A549 (cell line): ENCODE data around the gene MBP. TPM values are rescaled to one million over a fixed set of nuclear protein-coding genes. Genes with fewer than 3 reads are reported as not detected.

Experiments used
- ATAC-seq, 2 experiments: fragments of 200-7000 bp in 1 of 2; fragments of >200 bp in 1 of 2; cut with Nextera tagmentation in 1 of 2; cut with Tn5 transposase in 1 of 2; 3 replicates each; pipeline versions ENCODE4 v1.8.0 to v1.9.1; 2018 to 2020; ENCODE audit warnings: mild to moderate bottlenecking in 1 of 2, moderate library complexity in 1 of 2
- CTCF ChIA-PET: fragments of 300-600 bp; sonication (Branson Sonifier 250); formaldehyde crosslinking; extraction: SDS; loops from one replicate; lab custom pipeline; 2021; ENCODE audit warnings: antibody characterized with exemption, inconsistent platforms; lab: Yijun Ruan, JAX
- POLR2A ChIA-PET: fragments of 350-600 bp; formaldehyde crosslinking; extraction: SDS; loops from one replicate; lab custom pipeline; 2021; ENCODE audit warnings: antibody characterized with exemption, inconsistent platforms; lab: Yijun Ruan, JAX
- DNase-seq, 2 experiments: peaks; one replicate each; pipeline versions ENCODE4 v3.0.0 to v3.0.0-alpha.2; 2011 to 2016; ENCODE audit warnings: low read depth in 1 of 2, low spot score in 1 of 2
- FAIRE-seq: peaks from 2 replicates; lab custom pipeline; 2011; peaks lifted over from hg19 to GRCh38; lab: Jason Lieb, UNC
- H3K27ac ChIP-seq, 2 experiments: fragments of >200 bp; sonication (Bioruptor Twin); formaldehyde crosslinking; 3 replicates each; pipeline ENCODE4 v1.5.1; 2016 to 2017
- H3K4me1 ChIP-seq: fragments of >200 bp; sonication (Bioruptor Twin); formaldehyde crosslinking; 3 replicates; pipeline ENCODE4 v1.6.1; 2016
- H3K4me2 ChIP-seq: fragments of >200 bp; sonication (Bioruptor Twin); formaldehyde crosslinking; 3 replicates; pipeline ENCODE4 v1.6.1; 2016
- H3K4me3 ChIP-seq: fragments of >200 bp; sonication (Bioruptor Twin); formaldehyde crosslinking; 3 replicates; pipeline ENCODE4 v1.5.1; 2016
- H3K9me3 ChIP-seq: fragments of >200 bp; sonication (Bioruptor Twin); formaldehyde crosslinking; 3 replicates; pipeline ENCODE4 v1.6.1; 2016
- CHD2 ChIP-seq: fragments of 150-350 bp; IDR thresholded peaks from 2 replicates; pipeline ENCODE4 v1.6.1; 2014; ENCODE audit warnings: low read length; ENCODE audit not compliant: partially characterized antibody
- E2F6 ChIP-seq: IDR thresholded peaks from 2 replicates; pipeline ENCODE4 v1.6.1; 2012; ENCODE audit warnings: low read depth, borderline replicate concordance
- EHF ChIP-seq: fragments of 250-450 bp; sonication (Bioruptor Pico); IDR thresholded peaks from 2 replicates; pipeline ENCODE4 v1.5.0; 2020; ENCODE audit warnings: mild to moderate bottlenecking
- EHMT2 ChIP-seq: fragments of 200-600 bp; sonication (generic); IDR thresholded peaks from 2 replicates; pipeline ENCODE4 v1.6.1; 2016; ENCODE audit warnings: antibody characterized with exemption, low read depth, mild to moderate bottlenecking, moderate library complexity
- EP300 ChIP-seq, 2 experiments: fragments of >200 bp; sonication (Bioruptor Twin); formaldehyde crosslinking; IDR thresholded peaks; 2 replicates in 1 of 2; 3 replicates in 1 of 2; pipeline ENCODE4 v1.6.1; 2016 to 2017
- FOSB ChIP-seq: fragments of 250-450 bp; sonication (Bioruptor Pico); IDR thresholded peaks from 2 replicates; pipeline ENCODE4 v1.5.0; 2020; ENCODE audit warnings: mild to moderate bottlenecking, moderate library complexity
- HEYL ChIP-seq: fragments of 250-450 bp; sonication (Bioruptor Pico); IDR thresholded peaks from 2 replicates; pipeline ENCODE4 v1.8.0; 2021; ENCODE audit warnings: mild to moderate bottlenecking, moderate library complexity
- HOXA7 ChIP-seq: fragments of 250-450 bp; sonication (Bioruptor Pico); IDR thresholded peaks from 2 replicates; pipeline ENCODE4 v1.5.0; 2020; ENCODE audit warnings: mild to moderate bottlenecking, moderate library complexity
- HOXB5 ChIP-seq: fragments of 250-450 bp; sonication (Bioruptor Pico); IDR thresholded peaks from 2 replicates; pipeline ENCODE4 v1.5.0; 2020; ENCODE audit warnings: mild to moderate bottlenecking, moderate library complexity
- JUN ChIP-seq, 2 experiments: fragments of >200 bp; sonication (Bioruptor Twin); formaldehyde crosslinking; IDR thresholded peaks; 2 replicates in 1 of 2; 3 replicates in 1 of 2; pipeline ENCODE4 v1.6.1; 2016 to 2017
- KDM1A ChIP-seq: fragments of 200-600 bp; sonication (generic); IDR thresholded peaks from 2 replicates; pipeline ENCODE4 v1.6.1; 2016; ENCODE audit warnings: low read depth, mild to moderate bottlenecking
- KDM5A ChIP-seq: fragments of 200-600 bp; sonication (generic); IDR thresholded peaks from 2 replicates; pipeline ENCODE4 v1.6.1; 2016; ENCODE audit warnings: antibody characterized with exemption, mild to moderate bottlenecking
- MAX ChIP-seq: IDR thresholded peaks from 2 replicates; pipeline ENCODE4 v1.6.1; 2012
- MAZ ChIP-seq: fragments of 150-350 bp; IDR thresholded peaks from 2 replicates; pipeline ENCODE4 v1.6.1; 2014; ENCODE audit warnings: antibody characterized with exemption, low read depth, low read length, borderline replicate concordance
- MYC ChIP-seq: IDR thresholded peaks from 2 replicates; pipeline ENCODE4 v1.6.1; 2012; ENCODE audit warnings: mild to moderate bottlenecking, inconsistent platforms, low read length, improper control_type of control experiment, borderline replicate concordance
- NPAS2 ChIP-seq: fragments of 250-450 bp; sonication (Bioruptor Pico); IDR thresholded peaks from 2 replicates; pipeline ENCODE4 v1.8.0; 2022; ENCODE audit warnings: mild to moderate bottlenecking, moderate library complexity, borderline replicate concordance
- POLR2AphosphoS2 ChIP-seq: conservative IDR thresholded peaks from 2 replicates; pipeline ENCODE4 v1.6.1; 2012; ENCODE audit warnings: low read length, improper control_type of control experiment, inconsistent platforms
- RAD21 ChIP-seq, 2 experiments: fragments of >200 bp in 1 of 2; sonication (Bioruptor Twin) in 1 of 2; formaldehyde crosslinking in 1 of 2; IDR thresholded peaks in 1 of 2; conservative IDR thresholded peaks in 1 of 2; 2 replicates in 1 of 2; 3 replicates in 1 of 2; pipeline ENCODE4 v1.6.1; 2012 to 2018; ENCODE audit warnings: inconsistent platforms in 1 of 2
- REST ChIP-seq: fragments of 200-600 bp; sonication (generic); IDR thresholded peaks from 2 replicates; pipeline ENCODE4 v1.6.1; 2016; ENCODE audit warnings: antibody characterized with exemption, mild to moderate bottlenecking, moderate library complexity
- RFX5 ChIP-seq: fragments of 450-650 bp; IDR thresholded peaks from 2 replicates; pipeline ENCODE4 v1.7.1; 2014; ENCODE audit warnings: antibody characterized with exemption, mild to moderate bottlenecking, moderate library complexity
- RNF2 ChIP-seq: fragments of 200-600 bp; sonication (generic); IDR thresholded peaks from 2 replicates; pipeline ENCODE4 v1.6.1; 2016; ENCODE audit warnings: low read depth, mild to moderate bottlenecking, antibody characterized with exemption, moderate library complexity, borderline replicate concordance
- TFCP2L1 ChIP-seq: fragments of 250-450 bp; sonication (Bioruptor Pico); IDR thresholded peaks from 2 replicates; pipeline ENCODE4 v1.5.0; 2021; ENCODE audit warnings: mild to moderate bottlenecking
- TP53 ChIP-seq: fragments of 250-450 bp; sonication (Bioruptor Pico); IDR thresholded peaks from 2 replicates; pipeline ENCODE4 v1.5.0; 2021; ENCODE audit warnings: mild to moderate bottlenecking, moderate library complexity
- ZFP36 ChIP-seq: fragments of 450-650 bp; IDR thresholded peaks from 2 replicates; pipeline ENCODE4 v1.6.1; 2014; ENCODE audit warnings: borderline replicate concordance; ENCODE audit not compliant: partially characterized antibody
- ZNF302 ChIP-seq: fragments of 250-450 bp; sonication (Bioruptor Pico); IDR thresholded peaks from 2 replicates; pipeline ENCODE4 v1.9.0; 2021; ENCODE audit warnings: inconsistent platforms, mild to moderate bottlenecking, moderate library complexity
- ZSCAN20 ChIP-seq: fragments of 250-450 bp; sonication (Bioruptor Pico); IDR thresholded peaks from 2 replicates; pipeline ENCODE4 v1.8.0; 2022; ENCODE audit warnings: mild to moderate bottlenecking, moderate library complexity
- WGBS: methylation state at CpG from one replicate; pipeline ENCODE4 v1.1.6; 2017; ENCODE audit errors: missing lambda C conversion rate; 5-methylcytosine and 5-hydroxymethylcytosine counted together
- polyA plus RNA-seq, 4 experiments: library from polyadenylated mRNA; depleted of rRNA in 3 of 4; stranded (reverse); fragments of >200 nt; fragmentation: RNase III in 1 of 4; extraction: RNeasy Plus Mini Kit Qiagen cat#74134 plus additional on column Dnase treatment in 1 of 4; gene quantifications; 2 replicates in 3 of 4; 3 replicates in 1 of 4; pipeline ENCODE4 v1.2.3, GENCODE V29; 2011 to 2017

MBP gene
- polyA plus RNA-seq, 2 of the 4 experiments (the other 2 are of a cell fraction) = 8.6 to 33.1 TPM

- TF ChIP-seq EP300 (IDR thresholded peaks at IDR 0.05) = no peak
- no peak for TF ChIP-seq HOXA7 (CRISPR knock-in tag)
- TF ChIP-seq E2F6 = no peak
- TF ChIP-seq REST = no peak
- TF ChIP-seq ZFP36 = no peak
- no peak for TF ChIP-seq RAD21 (conservative IDR thresholded peaks at IDR 0.05 in 1 of 2, IDR thresholded peaks at IDR 0.05 in 1 of 2)
- no peak for TF ChIP-seq MAZ
- TF ChIP-seq ZNF302 (CRISPR knock-in tag) = no peak
- TF ChIP-seq KDM5A = no peak
- no peak for TF ChIP-seq TP53 (CRISPR knock-in tag)
- TF ChIP-seq EHMT2 = no peak
- TF ChIP-seq CHD2 = no peak
- no peak for TF ChIP-seq HEYL (CRISPR knock-in tag)
- Histone ChIP-seq H3K9me3 (no peaks in the 10 kb centered on the region), H3K4me1 (peaks cover 45% of the 10 kb centered on the region), H3K27ac (peak overlapping the region in 1 of 2 experiments; percentile 49; a peak in 3 of 6 replicates), H3K4me3 (no peak overlapping the region), H3K4me2 (no peak overlapping the region)
- FAIRE-seq (no peak), ATAC-seq (no peak), DNase-seq (no peak)
- ChIA-PET POLR2A (no interaction called here), CTCF (interaction anchor here (1.3 to 1.6 kb wide), 2 partner anchors 9 to 57 kb away, joined by 7 read pairs; no protein-coding TSS in a partner anchor)
- 94% methylated on average over 6 of the region's 32 CpGs for WGBS
Observed at GRCh38 chr18:77058290-77058835, 74.2 kb downstream of the MBP start.

GRCh38 chr18:77057006-77057395 is 75.6 kb downstream of the MBP start:
- DNase-seq = no peak
- no peak for FAIRE-seq
- no peak overlapping the region for H3K4me3 ChIP-seq

More at GRCh38 chr18:77057006-77057395, 75.6 kb downstream of the MBP start:
- H3K4me2 ChIP-seq = 0 out of 3 replicates have a peak overlapping the region, but pooled peaks have one; percentile 60
- ATAC-seq = no peak
- H3K27ac ChIP-seq = peak overlapping the region in 1 of 2 experiments; percentile 89; a peak in 4 of 6 replicates
- TF ChIP-seq RNF2 = no peak
- TF ChIP-seq TFCP2L1 (CRISPR knock-in tag) = no peak
- TF ChIP-seq HEYL (CRISPR knock-in tag) = no peak
- TF ChIP-seq HOXB5 (CRISPR knock-in tag) = no peak
- TF ChIP-seq MAZ = no peak
- TF ChIP-seq ZSCAN20 (CRISPR knock-in tag) = no peak
- TF ChIP-seq KDM1A = no peak
- TF ChIP-seq EHMT2 = no peak
- TF ChIP-seq NPAS2 (CRISPR knock-in tag) = no peak
- no peak for TF ChIP-seq EHF (CRISPR knock-in tag)
- no peak for TF ChIP-seq MYC
- TF ChIP-seq RAD21 (conservative IDR thresholded peaks at IDR 0.05 in 1 of 2, IDR thresholded peaks at IDR 0.05 in 1 of 2) = no peak
- no peak for TF ChIP-seq JUN (IDR thresholded peaks at IDR 0.05)
- no peak for TF ChIP-seq RFX5
- no peak for TF ChIP-seq MAX
- TF ChIP-seq FOSB (CRISPR knock-in tag) = no peak
- no peak for TF ChIP-seq POLR2AphosphoS2
- TF ChIP-seq, all 56 proteins: peak for 0
- ChIA-PET POLR2A (no interaction called here), CTCF (interaction anchor here (1.0 to 1.6 kb wide), 2 partner anchors 9 to 56 kb away, joined by 3 to 7 read pairs; no protein-coding TSS in a partner anchor)
- Histone ChIP-seq H3K9me3 (no peaks in the 10 kb centered on the region), H3K4me1 (peaks cover 44% of the 10 kb centered on the region)
- WGBS = 57% methylated on average over 5 of the region's 5 CpGs
